Ishikawa (cell line): ENCODE data around the gene TOP2B.

Experiments
- CEBPB ChIP-seq: IDR thresholded peaks from 2 replicates; pipeline ENCODE4 v1.6.1; 2012
- CREB1 ChIP-seq: IDR thresholded peaks from 2 replicates; pipeline ENCODE4 v1.6.1; 2012; ENCODE audit warnings: low read depth
- EGR1 ChIP-seq: IDR thresholded peaks from 2 replicates; pipeline ENCODE4 v1.6.1; 2012
- EP300 ChIP-seq: IDR thresholded peaks from 2 replicates; pipeline ENCODE4 v1.6.1; 2012; ENCODE audit warnings: borderline replicate concordance
- MAX ChIP-seq: IDR thresholded peaks from 2 replicates; pipeline ENCODE4 v1.6.1; 2012
- NFIC ChIP-seq: IDR thresholded peaks from 2 replicates; pipeline ENCODE4 v1.6.1; 2012
- RAD21 ChIP-seq: IDR thresholded peaks from 2 replicates; pipeline ENCODE4 v1.6.1; 2012; ENCODE audit warnings: low read depth
- REST ChIP-seq: IDR thresholded peaks from 2 replicates; pipeline ENCODE4 v1.6.1; 2012; ENCODE audit warnings: low read depth, mild to moderate bottlenecking
- TAF1 ChIP-seq: IDR thresholded peaks from 2 replicates; pipeline ENCODE4 v1.6.1; 2012; ENCODE audit warnings: low read depth, mild to moderate bottlenecking
- TCF12 ChIP-seq: IDR thresholded peaks from 2 replicates; pipeline ENCODE4 v1.6.1; 2012; ENCODE audit warnings: low read depth
- USF1 ChIP-seq: IDR thresholded peaks from 2 replicates; pipeline ENCODE4 v1.6.1; 2012
- YY1 ChIP-seq: IDR thresholded peaks from 2 replicates; pipeline ENCODE4 v1.6.1; 2012; ENCODE audit warnings: low read depth
- ZBTB7A ChIP-seq: IDR thresholded peaks from 2 replicates; pipeline ENCODE4 v1.6.1; 2012; ENCODE audit warnings: low read depth

GRCh38 chr3:25568525-25569078 is 96.1 kb downstream of the TOP2B start:
- TF ChIP-seq REST = no peak
- TF ChIP-seq YY1 = no peak
- TF ChIP-seq EP300 = no peak
- no peak for TF ChIP-seq RAD21
- no peak for TF ChIP-seq CEBPB
- no peak for TF ChIP-seq ZBTB7A
- TF ChIP-seq TCF12 = no peak
- TF ChIP-seq MAX = no peak
- TF ChIP-seq USF1 = no peak
- TF ChIP-seq EGR1 = no peak
- TF ChIP-seq NFIC = no peak
- no peak for TF ChIP-seq CREB1
- TF ChIP-seq TAF1 = no peak
